ENCODE results near the gene NPY. TPM values are rescaled to one million over a fixed set of nuclear protein-coding genes. Genes with fewer than 3 reads are reported as not detected.
A peak's percentile ranks its signal among the peaks of the same experiment; 100 is the strongest.

The NPY gene
- polyA plus RNA-seq, 1 experiment = not detected

- no peak overlapping the region for H3K4me3 ChIP-seq (ENCODE audit: low read depth, low read length)
- TF ChIP-seq CTCF (IDR thresholded peaks at IDR 0.05; ENCODE audit: low read depth, low read length) = no peak
- DNase-seq (ENCODE audit: low read depth, low spot score) = no peak
- POLR2A ChIA-PET = no interaction called here
- no peak overlapping the region for H3K27ac ChIP-seq (ENCODE audit: low read depth, low read length)
- CTCF ChIA-PET = no interaction called here
- peaks cover 46% of the 10 kb centered on the region for H3K27me3 ChIP-seq (ENCODE audit: control insufficient read depth, insufficient read depth, low read length)
- H3K9me3 ChIP-seq (ENCODE audit: control insufficient read depth, insufficient read depth, low read length) = no peaks in the 10 kb centered on the region; the same call in 1 of the 2 replicates
These were observed 465 bp upstream of the NPY start for GRCh38 chr7:24283554-24283896.

- Histone ChIP-seq H3K9me3 (ENCODE audit: control insufficient read depth, insufficient read depth, low read length) (no peaks in the 10 kb centered on the region; the same call in 1 of the 2 replicates), H3K27ac (ENCODE audit: low read depth, low read length) (no peak overlapping the region), H3K27me3 (ENCODE audit: control insufficient read depth, insufficient read depth, low read length) (peaks cover 44% of the 10 kb centered on the region), H3K4me3 (ENCODE audit: low read depth, low read length) (no peak overlapping the region)
- DNase-seq (ENCODE audit: low read depth, low spot score) = no peak
- TF ChIP-seq CTCF (IDR thresholded peaks at IDR 0.05; ENCODE audit: low read depth, low read length) = no peak
- ChIA-PET CTCF (no interaction called here), POLR2A (no interaction called here)
These were observed 913 bp downstream of the NPY start for GRCh38 chr7:24284699-24285506.

GRCh38 chr7:24290004-24290641, 6.1 kb downstream of the NPY start:
- no peaks in the 10 kb centered on the region; the same call in 1 of the 2 replicates for H3K9me3 ChIP-seq (ENCODE audit: control insufficient read depth, insufficient read depth, low read length)
- no peak for DNase-seq (ENCODE audit: low read depth, low spot score)
- no peak overlapping the region for H3K4me3 ChIP-seq (ENCODE audit: low read depth, low read length)
- peak; percentile 14; the same call in 1 of the 2 replicates for TF ChIP-seq CTCF (IDR thresholded peaks at IDR 0.05; ENCODE audit: low read depth, low read length)
- CTCF ChIA-PET = interaction anchor here (0.7 to 1.2 kb wide), 2 partner anchors 91 to 426 kb away, joined by 3 read pairs; no protein-coding TSS in a partner anchor
- no peak overlapping the region for H3K27ac ChIP-seq (ENCODE audit: low read depth, low read length)
- POLR2A ChIA-PET = no interaction called here
- peaks cover 20% of the 10 kb centered on the region for H3K27me3 ChIP-seq (ENCODE audit: control insufficient read depth, insufficient read depth, low read length)

GRCh38 chr7:24291271-24291670, 7.3 kb downstream of the NPY start:
- Histone ChIP-seq H3K27ac (ENCODE audit: low read depth, low read length) (no peak overlapping the region), H3K4me3 (ENCODE audit: low read depth, low read length) (no peak overlapping the region), H3K27me3 (ENCODE audit: control insufficient read depth, insufficient read depth, low read length) (peaks cover 12% of the 10 kb centered on the region), H3K9me3 (ENCODE audit: control insufficient read depth, insufficient read depth, low read length) (no peaks in the 10 kb centered on the region)
- DNase-seq (ENCODE audit: low read depth, low spot score) = no peak
- ChIA-PET CTCF (interaction anchor here (1.1 kb wide), 1 partner anchor 431 kb away, joined by 3 read pairs; no protein-coding TSS in a partner anchor), POLR2A (no interaction called here)
- no peak for TF ChIP-seq CTCF (IDR thresholded peaks at IDR 0.05; ENCODE audit: low read depth, low read length)

- Histone ChIP-seq H3K27me3 (ENCODE audit: control insufficient read depth, insufficient read depth, low read length) (peaks cover 4% of the 10 kb centered on the region), H3K9me3 (ENCODE audit: control insufficient read depth, insufficient read depth, low read length) (no peaks in the 10 kb centered on the region), H3K4me3 (ENCODE audit: low read depth, low read length) (no peak overlapping the region), H3K27ac (ENCODE audit: low read depth, low read length) (no peak overlapping the region)
- ChIA-PET POLR2A (no interaction called here), CTCF (no interaction called here)
- no peak for TF ChIP-seq CTCF (IDR thresholded peaks at IDR 0.05; ENCODE audit: low read depth, low read length)
- DNase-seq (ENCODE audit: low read depth, low spot score) = no peak
These were observed 13.4 kb downstream of the NPY start for GRCh38 chr7:24297362-24297761.
